Right ventricle myocardium inferior (tissue), 1 donor: ENCODE results near the gene ERCC6L2. TPM values are rescaled to one million over a fixed set of nuclear protein-coding genes. Genes with fewer than 3 reads are reported as not detected.
A peak's percentile ranks its signal among the peaks of the same experiment; 100 is the strongest.

Experiments used
- ATAC-seq: fragments of 200-7000 bp; cut with Tn5 transposase; one replicate; pipeline ENCODE4 v1.9.1; 2020; ENCODE audit warnings: mild to moderate bottlenecking, moderate library complexity
- DNase-seq: peaks from one replicate; pipeline ENCODE4 v3.0.0; 2021; ENCODE audit errors: missing footprints
- intact Hi-C: fragments of 100-400 bp; cut with DNase I; formaldehyde crosslinking; loops from one replicate; pipeline ENCODE4 v1.11.0; 2022
- long read RNA-seq: library from polyadenylated mRNA; unstranded; transcript quantifications from one replicate; pipeline ENCODE4 v2.0.0, GENCODE V29; 2021
- total RNA-seq: library from RNA; stranded (reverse); fragmentation: NEBNext Ultra II Directional; extraction: Animal tissue kit (Norgen Biotek cat#: 25700); gene quantifications from one replicate; pipeline ENCODE4 v1.2.1, GENCODE V29; 2021
- donor health status: DM: no; HTN: yes; CAD: no; lungs with severe emphysema.

ERCC6L2 gene
- 20.6 TPM for total RNA-seq
- long read RNA-seq, partial matches to known transcripts = 0 of 3 reads
- long read RNA-seq, other reads (novel, unspliced or antisense) = 3 of 3 reads

- intact Hi-C loops = loop anchor here (2.0 to 5.0 kb wide), 2 partner anchors 342 to 369 kb away; no protein-coding TSS in a partner anchor
- peak; percentile 98 for DNase-seq
- ATAC-seq = peak; percentile 96
Measured at GRCh38 chr9:95875305-95876137, at the start of gene ERCC6L2. TSS of gene ERCC6L2 (plus strand) at chr9:95875691. CDS start at chr9:95876039, 348 bp downstream.

- intact Hi-C loops = no loop called here
- DNase-seq (no peak), ATAC-seq (no peak)
Measured at GRCh38 chr9:95826183-95826838, 49.2 kb upstream of the ERCC6L2 start.

- intact Hi-C loops = no loop called here
- no peak for ATAC-seq
- DNase-seq = no peak
Measured at GRCh38 chr9:95830768-95831167, 44.7 kb upstream of the ERCC6L2 start.

- no peak for DNase-seq
- intact Hi-C loops = no loop called here
- ATAC-seq = no peak
Measured at GRCh38 chr9:95831810-95832209, 43.7 kb upstream of the ERCC6L2 start.

DNA sequence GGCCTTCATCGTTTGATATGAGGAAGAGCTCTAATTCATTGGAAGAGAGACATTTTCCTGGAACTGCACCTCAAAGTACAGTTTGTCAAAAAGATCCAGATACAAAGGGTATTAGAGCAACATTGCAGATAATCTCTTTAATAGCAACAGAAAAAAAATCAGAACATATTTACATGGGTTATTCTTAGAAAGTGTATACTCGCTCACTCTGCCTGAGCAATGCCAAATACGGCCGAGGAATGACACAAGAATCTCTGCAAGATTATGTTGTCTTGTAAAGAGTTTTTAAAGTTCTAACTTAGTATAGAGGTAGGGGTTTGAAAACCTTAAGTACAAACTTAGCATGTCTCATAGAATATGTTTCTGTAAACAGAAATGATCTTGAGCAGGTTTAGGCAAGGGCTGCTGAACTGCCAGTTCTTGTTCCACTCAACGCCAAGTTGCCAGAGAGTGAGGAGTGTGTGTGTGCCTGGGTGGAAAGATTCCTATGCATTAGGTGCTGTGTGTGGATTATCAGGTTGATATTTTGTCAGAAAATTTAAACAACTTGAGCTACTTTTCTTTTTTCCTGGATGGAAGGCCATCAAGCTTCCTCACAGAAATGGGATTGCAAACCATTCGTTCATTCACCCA is 41.8 kb upstream of the ERCC6L2 start:
- ATAC-seq = no peak
- intact Hi-C loops = loop anchor here (2.0 kb wide), 1 partner anchor 57 kb away; no protein-coding TSS in a partner anchor
- no peak for DNase-seq

- no peak for ATAC-seq
- DNase-seq = no peak
- intact Hi-C loops = loop anchor here (2.0 kb wide), 1 partner anchor 58 kb away; no protein-coding TSS in a partner anchor
Measured at GRCh38 chr9:95834281-95834907, 41.1 kb upstream of the ERCC6L2 start.

DNA sequence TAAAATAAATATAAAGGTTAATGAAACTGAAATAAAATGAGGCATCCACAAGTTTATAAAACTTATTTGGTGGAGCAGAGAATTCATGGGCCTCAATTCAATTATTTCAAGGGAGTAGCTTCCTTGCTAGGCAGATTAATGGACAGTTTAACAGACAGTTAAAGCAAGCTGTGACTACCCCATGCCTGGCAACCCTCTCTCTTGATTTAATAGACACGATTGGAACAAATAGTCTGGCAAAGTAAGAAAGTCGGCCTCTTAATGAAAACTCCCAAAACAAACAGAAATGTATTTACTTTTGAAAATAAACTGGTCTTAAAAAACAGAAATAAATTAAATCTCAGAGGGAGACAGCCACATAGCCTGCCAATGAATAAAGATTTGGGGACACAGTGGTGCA is 40.1 kb upstream of the ERCC6L2 start:
- no peak for DNase-seq
- intact Hi-C loops = loop anchor here (2.0 kb wide), 1 partner anchor 59 kb away; no protein-coding TSS in a partner anchor
- ATAC-seq = no peak

- ATAC-seq = no peak
- intact Hi-C loops = no loop called here
- DNase-seq = no peak
Measured at GRCh38 chr9:95836072-95836471, 39.4 kb upstream of the ERCC6L2 start.

GRCh38 chr9:95839012-95839411 is 36.5 kb upstream of the ERCC6L2 start:
- intact Hi-C loops = no loop called here
- no peak for ATAC-seq
- DNase-seq = no peak

DNA sequence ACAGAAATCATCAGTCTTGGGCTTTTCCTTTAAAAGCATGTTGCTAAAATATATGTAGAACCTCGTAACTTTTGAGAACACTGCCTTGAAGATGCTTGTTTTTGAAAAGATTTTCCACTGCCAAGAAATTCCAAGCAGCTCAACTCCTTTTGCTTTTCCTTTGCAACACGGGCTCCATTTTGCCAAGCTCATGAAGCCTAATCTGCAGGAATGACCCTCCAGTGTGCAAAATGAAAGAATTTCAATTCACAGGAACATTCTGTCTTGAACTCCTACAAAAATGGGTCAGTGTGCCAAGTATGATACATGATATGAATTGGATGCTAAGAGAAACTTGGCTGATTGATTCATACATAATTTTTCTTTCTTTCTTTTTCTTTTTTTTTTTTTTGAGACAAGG is 35.4 kb upstream of the ERCC6L2 start:
- no peak for ATAC-seq
- intact Hi-C loops = no loop called here
- no peak for DNase-seq

GRCh38 chr9:95841377-95841776 is 34.1 kb upstream of the ERCC6L2 start:
- DNase-seq (no peak), ATAC-seq (no peak)
- intact Hi-C loops = no loop called here

- intact Hi-C loops = no loop called here
- ATAC-seq (no peak), DNase-seq (no peak)
Measured at GRCh38 chr9:95845751-95846150, 29.7 kb upstream of the ERCC6L2 start.

DNA sequence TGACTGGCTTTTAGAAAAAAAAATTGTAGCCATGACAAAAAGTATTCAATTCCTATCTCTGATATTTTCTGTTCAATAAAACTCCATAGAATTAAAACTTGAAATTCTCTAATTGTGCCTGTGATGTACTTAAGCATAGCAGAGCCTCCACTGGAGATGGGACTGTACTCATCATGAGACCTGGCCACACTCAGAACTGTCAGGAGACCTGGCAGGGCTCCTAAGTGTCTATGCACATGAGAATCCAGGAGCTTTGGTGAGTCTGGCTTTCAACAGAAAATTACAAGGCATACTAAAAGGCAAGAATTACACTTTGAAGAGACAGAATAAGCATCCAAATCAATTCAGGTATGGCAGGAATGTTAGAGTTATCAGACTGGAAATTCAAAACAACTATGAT is 26.7 kb upstream of the ERCC6L2 start:
- intact Hi-C loops = no loop called here
- ATAC-seq = no peak
- DNase-seq = no peak

DNA sequence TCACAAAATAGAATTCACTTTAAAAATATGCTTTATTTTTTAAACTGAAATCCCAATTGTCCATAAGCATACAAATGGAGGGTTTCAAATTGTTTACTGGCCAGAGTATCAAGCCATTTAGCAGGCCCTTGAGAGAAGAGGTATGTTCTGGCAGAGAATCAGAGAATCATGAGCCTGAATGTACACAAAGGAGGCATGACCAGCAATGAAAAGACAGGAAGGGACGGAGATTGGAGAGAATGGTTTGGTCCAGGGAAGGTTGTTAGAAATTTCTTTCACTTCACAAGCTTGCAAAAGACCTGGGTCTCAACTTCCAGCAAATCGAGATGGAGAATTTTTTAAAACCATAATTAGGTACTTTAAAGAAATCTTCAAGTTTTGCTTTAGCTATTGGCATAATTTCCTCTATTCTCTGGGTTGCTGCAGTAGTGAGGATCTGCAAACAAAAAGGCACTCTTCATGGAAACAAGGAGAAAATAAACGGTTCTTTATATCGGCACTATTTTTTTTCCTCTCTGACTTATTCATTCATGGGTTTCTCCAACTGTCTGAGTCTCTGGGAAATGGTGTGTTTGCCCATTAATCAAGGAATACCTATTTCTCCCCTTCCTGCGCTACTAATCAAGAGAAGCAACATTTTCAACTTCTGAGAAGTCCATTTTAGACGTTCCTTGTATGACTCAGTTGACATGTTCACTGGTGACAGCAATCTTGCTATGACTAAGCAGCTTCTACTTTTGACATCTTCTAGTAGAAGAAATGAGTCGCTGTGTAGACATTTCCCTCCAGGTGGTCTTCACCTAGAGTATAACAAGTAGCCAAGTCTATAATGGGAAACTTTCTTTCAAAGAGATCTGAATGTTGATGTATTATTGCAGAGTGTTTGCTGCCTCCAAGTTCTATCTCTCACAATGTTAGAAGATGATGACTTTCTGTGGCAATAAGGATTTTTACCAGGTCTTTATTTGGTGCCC is 23.1 kb upstream of the ERCC6L2 start:
- no peak for ATAC-seq
- no peak for DNase-seq
- intact Hi-C loops = no loop called here

GRCh38 chr9:95854386-95855020 is 21.0 kb upstream of the ERCC6L2 start:
- intact Hi-C loops = no loop called here
- DNase-seq = no peak
- no peak for ATAC-seq

DNA sequence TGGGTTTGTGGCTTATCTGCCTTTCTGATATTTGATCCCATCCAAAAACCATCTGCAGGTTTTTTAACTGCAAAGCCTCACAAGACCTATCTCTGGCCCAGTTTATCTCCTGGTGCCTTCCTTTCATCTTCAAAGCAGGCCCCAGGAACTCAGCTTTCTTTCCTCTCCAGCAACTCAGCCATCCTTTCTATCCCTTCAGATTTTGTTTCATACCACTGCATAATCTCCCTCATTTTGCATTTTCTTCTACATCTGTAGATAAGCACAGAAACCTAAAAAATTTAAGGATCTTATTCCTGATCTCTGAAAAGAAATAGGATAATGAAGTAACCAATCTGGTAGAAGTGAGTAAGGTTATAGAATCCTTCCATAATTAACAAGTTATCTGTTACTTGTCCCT is 19.5 kb upstream of the ERCC6L2 start:
- intact Hi-C loops = no loop called here
- DNase-seq = no peak
- ATAC-seq = no peak

DNA sequence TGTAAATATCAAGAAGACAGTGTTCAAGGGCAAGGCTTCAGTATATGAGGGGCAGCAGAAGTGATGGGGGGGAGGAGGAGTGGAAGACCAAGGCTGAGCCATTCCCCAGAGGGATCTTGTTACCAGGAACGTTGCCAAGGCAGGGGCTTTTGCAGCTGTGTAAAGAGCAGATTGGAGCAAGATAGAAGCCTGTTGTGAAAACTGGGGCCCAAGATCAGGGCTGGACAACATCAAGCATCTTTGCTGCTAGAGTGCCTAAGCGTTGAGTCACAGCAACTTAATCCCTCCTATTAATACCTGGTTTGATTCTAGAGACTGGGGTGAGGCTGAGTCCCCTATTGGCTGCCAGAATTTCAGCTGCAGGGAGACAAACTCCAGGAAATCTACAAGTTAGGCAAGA is 18.4 kb upstream of the ERCC6L2 start:
- intact Hi-C loops = no loop called here
- DNase-seq (no peak), ATAC-seq (no peak)

DNA sequence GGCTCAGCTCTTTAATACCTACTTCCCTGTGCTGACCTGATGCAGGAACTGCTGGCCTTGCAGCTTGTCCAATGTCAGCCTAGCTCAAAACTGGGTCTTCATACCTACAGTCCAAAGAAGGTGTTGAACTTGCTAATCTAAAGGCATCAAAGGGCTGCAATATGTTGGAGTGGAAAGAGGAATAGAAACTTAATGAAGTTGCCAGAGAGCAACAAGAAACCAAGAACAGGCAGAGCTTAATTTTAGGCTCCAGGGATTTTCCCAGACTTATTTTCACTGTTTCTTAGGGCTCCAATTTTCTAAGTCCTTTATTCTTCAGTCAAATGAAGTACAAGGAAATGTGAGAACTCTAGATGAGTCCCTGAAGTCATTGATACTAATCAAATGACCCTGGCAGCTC is 17.6 kb upstream of the ERCC6L2 start:
- ATAC-seq (no peak), DNase-seq (no peak)
- intact Hi-C loops = no loop called here
